ENCODE results near the gene MED25.
A peak's percentile ranks its signal among the peaks of the same experiment; 100 is the strongest.

- TF ChIP-seq CTCF (IDR thresholded peaks at IDR 0.05) (no peak), POLR2A (IDR thresholded peaks at IDR 0.05; ENCODE audit: low read length) (peak; percentile 44), BCL3 (IDR thresholded peaks at IDR 0.05) (0 out of 3 replicates have a peak, but pooled peaks have one; percentile 51), RFX5 (IDR thresholded peaks at IDR 0.05) (peak; percentile 40; the same call in 1 of the 2 replicates), PHF8 (IDR thresholded peaks at IDR 0.05; ENCODE audit: borderline replicate concordance, low read depth) (peak; percentile 89), E2F6 (IDR thresholded peaks at IDR 0.05; ENCODE audit: borderline replicate concordance, low read depth) (peak; percentile 65), EP300 (IDR thresholded peaks at IDR 0.05) (no peak), FOSB (CRISPR knock-in tag; IDR thresholded peaks at IDR 0.05) (no peak), CEBPB (IDR thresholded peaks at IDR 0.05) (no peak), PBX3 (IDR thresholded peaks at IDR 0.05) (peak; percentile 49; the same call in 1 of the 2 replicates), HOXA7 (CRISPR knock-in tag; IDR thresholded peaks at IDR 0.05) (no peak), RAD21 (conservative IDR thresholded peaks at IDR 0.05 in 1 of 2, IDR thresholded peaks at IDR 0.05 in 1 of 2) (no peak; a peak in 1 of 5 replicates)
These were observed 32.6 kb downstream of the MED25 start, which contains the start of gene PTOV1 for GRCh38 chr19:49850487-49851342.

Measured in A549 (cell line).